Stomach (tissue), 4 donors: ENCODE results near the gene RNF220.

Experiments used
- CTCF ChIP-seq, 7 experiments: fragments of 450-650 bp in 4 of 7; fragments of 200-600 bp in 3 of 7; sonication (generic) in 3 of 7; IDR thresholded peaks; one replicate each; pipeline ENCODE4 v1.5.1; 2016 to 2019; ENCODE audit warnings: antibody characterized with exemption in 7 of 7, control low read depth in 2 of 7, mild to moderate bottlenecking in 1 of 7
- POLR2AphosphoS5 ChIP-seq, 3 donors: sonication (generic); formaldehyde crosslinking; IDR thresholded peaks; one replicate each; pipeline ENCODE4 v1.6.1; 2016; ENCODE audit warnings: antibody characterized with exemption in 3 of 3

GRCh38 chr1:44545961-44546360 lies 140.9 kb downstream of the RNF220 start:
- TF ChIP-seq POLR2AphosphoS5 (IDR thresholded peaks at IDR 0.05) (no peak), CTCF (IDR thresholded peaks at IDR 0.05) (no peak)
